Lower leg skin (tissue), 4 donors: ENCODE data around the gene SCAP. TPM values are rescaled to one million over a fixed set of nuclear protein-coding genes. Genes with fewer than 3 reads are reported as not detected.

Experiments
- DNase-seq, 2 donors: peaks; one replicate each; pipeline ENCODE4 v3.0.0-alpha.2; 2019; ENCODE audit warnings: low spot score in 2 of 2
- H3K4me3 ChIP-seq: fragments of 200-600 bp; sonication (generic); 2 replicates; pipeline ENCODE4 v1.5.1; 2017; ENCODE audit warnings: mild to moderate bottlenecking, low read depth; ENCODE audit not compliant: poor library complexity, severe bottlenecking
- POLR2A ChIP-seq, 2 donors: fragments of 450-650 bp; IDR thresholded peaks; one replicate each; pipeline ENCODE4 v1.6.1; 2016 to 2017; ENCODE audit warnings: antibody characterized with exemption in 2 of 2, mild to moderate bottlenecking in 1 of 2, moderate library complexity in 1 of 2
- WGBS, 2 donors: methylation state at CpG; one replicate each; pipeline ENCODE4 v1.1.5; 2018; 5-methylcytosine and 5-hydroxymethylcytosine counted together
- intact Hi-C: fragments of 100-400 bp; cut with DNase I; formaldehyde crosslinking; loops from one replicate; pipeline ENCODE4 v1.15.0; 2023; ENCODE audit warnings: low total_unique reads
- total RNA-seq, 4 donors: library from RNA; depleted of rRNA; stranded (reverse); fragments of >200 nt; gene quantifications; one replicate each; pipeline ENCODE4 v1.1.0, GENCODE V29; 2016
- TF ChIP-seq, protein P1 (sequence below), 3 donors: fragments of 450-650 bp; IDR thresholded peaks; one replicate each; pipeline ENCODE4 v1.5.1; 2016; ENCODE audit warnings: antibody characterized with exemption in 3 of 3, mild to moderate bottlenecking in 3 of 3, moderate library complexity in 2 of 3

The SCAP gene
- total RNA-seq, 4 donors from 2014 or later = 100 to 188 (median 123) TPM

GRCh38 chr3:47421741-47422649 is 53.7 kb downstream of the SCAP start:
- intact Hi-C loops = loop anchor here (2.0 to 10.0 kb wide), 2 partner anchors 55 to 373 kb away; no protein-coding TSS in a partner anchor
- H3K4me3 ChIP-seq = no peak overlapping the region
- TF ChIP-seq POLR2A (IDR thresholded peaks at IDR 0.05) = no peak
- TF ChIP-seq, protein P1, sequence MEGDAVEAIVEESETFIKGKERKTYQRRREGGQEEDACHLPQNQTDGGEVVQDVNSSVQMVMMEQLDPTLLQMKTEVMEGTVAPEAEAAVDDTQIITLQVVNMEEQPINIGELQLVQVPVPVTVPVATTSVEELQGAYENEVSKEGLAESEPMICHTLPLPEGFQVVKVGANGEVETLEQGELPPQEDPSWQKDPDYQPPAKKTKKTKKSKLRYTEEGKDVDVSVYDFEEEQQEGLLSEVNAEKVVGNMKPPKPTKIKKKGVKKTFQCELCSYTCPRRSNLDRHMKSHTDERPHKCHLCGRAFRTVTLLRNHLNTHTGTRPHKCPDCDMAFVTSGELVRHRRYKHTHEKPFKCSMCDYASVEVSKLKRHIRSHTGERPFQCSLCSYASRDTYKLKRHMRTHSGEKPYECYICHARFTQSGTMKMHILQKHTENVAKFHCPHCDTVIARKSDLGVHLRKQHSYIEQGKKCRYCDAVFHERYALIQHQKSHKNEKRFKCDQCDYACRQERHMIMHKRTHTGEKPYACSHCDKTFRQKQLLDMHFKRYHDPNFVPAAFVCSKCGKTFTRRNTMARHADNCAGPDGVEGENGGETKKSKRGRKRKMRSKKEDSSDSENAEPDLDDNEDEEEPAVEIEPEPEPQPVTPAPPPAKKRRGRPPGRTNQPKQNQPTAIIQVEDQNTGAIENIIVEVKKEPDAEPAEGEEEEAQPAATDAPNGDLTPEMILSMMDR (IDR thresholded peaks at IDR 0.05) = no peak
- DNase-seq = no peak
- WGBS, 2 donors = 58 to 61% methylated on average over 8 to 9 of the region's 13 CpGs

DNA sequence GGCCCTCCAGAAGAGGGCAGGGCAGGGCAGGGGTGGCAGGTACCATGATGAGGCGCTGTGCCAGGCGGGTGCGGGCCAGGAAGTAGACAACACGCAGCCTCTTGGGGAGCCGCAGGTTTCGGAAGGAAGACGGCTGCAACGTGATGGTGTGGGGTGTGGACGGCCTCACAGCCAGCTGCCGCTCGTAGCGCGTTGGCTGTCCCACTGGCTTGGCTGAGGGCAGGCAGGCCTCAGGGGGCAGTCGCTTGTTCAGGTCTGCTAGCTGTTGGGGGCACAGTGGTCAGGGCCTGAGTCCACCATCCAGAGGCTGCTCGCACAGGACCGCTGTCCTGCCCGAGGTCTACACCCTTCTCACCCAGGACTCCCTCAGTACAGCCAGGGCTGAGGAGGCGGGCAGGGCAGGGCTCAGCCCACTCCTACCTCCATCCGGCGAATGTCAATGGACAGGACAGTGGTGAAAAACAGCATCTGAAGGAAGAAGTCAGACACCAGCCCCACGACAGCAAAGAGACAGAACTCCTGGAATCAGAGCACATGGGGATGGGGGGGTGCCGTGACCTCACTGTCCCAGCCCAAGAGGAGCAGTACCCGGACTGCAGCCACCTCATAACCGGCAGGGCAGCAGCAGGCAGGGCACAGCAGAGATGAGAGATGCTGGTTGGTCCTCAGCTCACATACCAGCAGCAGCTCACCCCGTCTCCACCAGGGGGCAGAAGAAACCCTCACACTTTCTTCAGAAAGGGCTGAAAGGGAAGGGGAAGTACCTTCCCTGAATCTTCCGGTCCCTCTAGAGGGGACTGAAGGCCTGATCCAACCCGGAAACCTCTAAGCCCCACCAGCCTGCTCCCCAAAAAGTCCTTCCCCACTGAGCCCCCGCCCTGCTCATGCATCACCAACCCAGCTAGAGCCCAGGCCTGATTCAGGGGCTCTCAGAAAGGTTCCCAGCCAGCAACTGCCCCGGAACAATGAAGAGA is 54.9 kb downstream of the SCAP start:
- TF ChIP-seq, protein P1 (IDR thresholded peaks at IDR 0.05) = peak in 1 of 3 donors; percentile 77
- no peak for TF ChIP-seq POLR2A (IDR thresholded peaks at IDR 0.05)
- H3K4me3 ChIP-seq = no peak overlapping the region
- intact Hi-C loops = loop anchor here (2.0 to 10.0 kb wide), 2 partner anchors 56 to 374 kb away; no protein-coding TSS in a partner anchor
- 70% methylated on average over 28 to 29 of the region's 29 CpGs for WGBS, 2 donors
- DNase-seq = peak; percentile 87 to 98

DNA sequence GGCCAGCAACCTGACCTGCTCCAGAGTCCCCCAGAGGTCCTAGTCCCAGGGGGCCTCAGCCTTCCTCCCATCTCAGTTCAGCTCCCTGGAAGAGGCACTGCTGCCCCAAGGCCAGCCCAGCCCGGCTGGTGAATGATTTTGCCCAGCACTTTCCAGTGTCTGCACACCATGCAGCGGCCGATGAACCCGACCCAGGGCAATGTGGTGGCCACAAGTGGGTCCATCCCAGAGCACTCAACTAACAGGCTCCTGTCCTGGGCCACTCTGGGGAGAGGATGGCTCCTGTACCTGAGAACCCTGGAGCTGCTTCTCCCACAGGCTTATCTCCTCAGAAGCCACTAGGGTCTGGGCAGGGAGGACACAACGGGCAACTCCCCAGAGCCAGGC is 55.7 kb downstream of the SCAP start:
- H3K4me3 ChIP-seq = no peak overlapping the region
- DNase-seq = no peak
- 96% methylated on average over 5 of the region's 5 CpGs for WGBS, 2 donors
- intact Hi-C loops = loop anchor here (2.0 to 10.0 kb wide), 2 partner anchors 57 to 375 kb away; no protein-coding TSS in a partner anchor
- TF ChIP-seq POLR2A (IDR thresholded peaks at IDR 0.05) = no peak
- TF ChIP-seq, protein P1 (IDR thresholded peaks at IDR 0.05) = no peak

GRCh38 chr3:47419083-47420043 is 56.4 kb downstream of the SCAP start:
- no peak overlapping the region for H3K4me3 ChIP-seq
- no peak for TF ChIP-seq POLR2A (IDR thresholded peaks at IDR 0.05)
- TF ChIP-seq, protein P1 (IDR thresholded peaks at IDR 0.05) = no peak
- WGBS, 2 donors = 85 to 87% methylated on average over 14 to 17 of the region's 17 CpGs
- DNase-seq = no peak
- intact Hi-C loops = loop anchor here (2.0 to 10.0 kb wide), 2 partner anchors 57 to 375 kb away; no protein-coding TSS in a partner anchor
